ENCODE results near the gene NARS2. TPM values are rescaled to one million over a fixed set of nuclear protein-coding genes. Genes with fewer than 3 reads are reported as not detected.
A peak's percentile ranks its signal among the peaks of the same experiment; 100 is the strongest.

The NARS2 gene
- total and polyA plus RNA-seq, 2 donors (not counting 1 experiment from before 2014, with no cell fraction given) = 9.7 to 14.6 TPM

DNA sequence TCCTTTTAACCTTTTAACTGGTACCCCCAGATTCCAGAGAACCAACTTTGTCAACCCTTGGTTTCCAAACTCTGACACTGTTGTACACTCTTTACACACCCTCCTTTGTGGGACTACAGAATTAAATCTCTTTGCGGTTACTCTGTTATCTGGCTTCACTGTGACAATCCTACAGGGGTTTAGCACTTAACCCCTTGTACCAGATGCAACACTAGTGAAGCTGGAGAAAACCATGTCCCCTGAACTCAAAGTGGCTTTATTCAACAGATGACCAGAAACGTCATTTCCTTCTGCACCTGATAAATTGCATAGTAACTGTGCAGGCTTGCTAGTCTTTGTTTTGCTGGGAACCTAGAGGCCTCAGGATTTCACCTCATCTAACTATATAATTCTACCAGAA lies 151.4 kb downstream of the NARS2 start:
- no peak overlapping the region for H2AFZ ChIP-seq (ENCODE audit: insufficient read depth, low read depth, low read length, poor library complexity, severe bottlenecking)
- H3K27me3 Mint-ChIP-seq = no peaks in the 10 kb centered on the region
- no peak overlapping the region for H3K4me3 Mint-ChIP-seq
- no peak overlapping the region for H3K27ac Mint-ChIP-seq
- intact Hi-C loops (cut with micrococcal nuclease) = loop anchor here (10.0 kb wide), 1 partner anchor 598 kb away; the partner anchor contains the start of genes AAMDC and RSF1
- H3K36me3 ChIP-seq (replicated peaks in 1 of 2; ENCODE audit: control extremely low read depth in 1 of 2, control insufficient read depth in 1 of 2, extremely low read depth in 1 of 2, insufficient read depth in 2 of 2, low read length in 1 of 2) = no peaks in the 10 kb centered on the region
- H3K27me3 ChIP-seq (replicated peaks in 1 of 4; ENCODE audit: control extremely low read depth in 1 of 4, control insufficient read depth in 3 of 4, insufficient read depth in 4 of 4, low read length in 3 of 4) = no peaks in the 10 kb centered on the region
- TF ChIP-seq EZH2 (IDR thresholded peaks at IDR 0.05; ENCODE audit: borderline replicate concordance, insufficient read depth, low read depth, low read length, poor library complexity, severe bottlenecking) = no peak
- TF ChIP-seq, protein P1, sequence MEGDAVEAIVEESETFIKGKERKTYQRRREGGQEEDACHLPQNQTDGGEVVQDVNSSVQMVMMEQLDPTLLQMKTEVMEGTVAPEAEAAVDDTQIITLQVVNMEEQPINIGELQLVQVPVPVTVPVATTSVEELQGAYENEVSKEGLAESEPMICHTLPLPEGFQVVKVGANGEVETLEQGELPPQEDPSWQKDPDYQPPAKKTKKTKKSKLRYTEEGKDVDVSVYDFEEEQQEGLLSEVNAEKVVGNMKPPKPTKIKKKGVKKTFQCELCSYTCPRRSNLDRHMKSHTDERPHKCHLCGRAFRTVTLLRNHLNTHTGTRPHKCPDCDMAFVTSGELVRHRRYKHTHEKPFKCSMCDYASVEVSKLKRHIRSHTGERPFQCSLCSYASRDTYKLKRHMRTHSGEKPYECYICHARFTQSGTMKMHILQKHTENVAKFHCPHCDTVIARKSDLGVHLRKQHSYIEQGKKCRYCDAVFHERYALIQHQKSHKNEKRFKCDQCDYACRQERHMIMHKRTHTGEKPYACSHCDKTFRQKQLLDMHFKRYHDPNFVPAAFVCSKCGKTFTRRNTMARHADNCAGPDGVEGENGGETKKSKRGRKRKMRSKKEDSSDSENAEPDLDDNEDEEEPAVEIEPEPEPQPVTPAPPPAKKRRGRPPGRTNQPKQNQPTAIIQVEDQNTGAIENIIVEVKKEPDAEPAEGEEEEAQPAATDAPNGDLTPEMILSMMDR (IDR thresholded peaks at IDR 0.05) = no peak
- no peak overlapping the region for H3K4me2 ChIP-seq (replicated peaks; ENCODE audit: low read depth, low read length, poor library complexity, severe bottlenecking)
- H3K79me2 ChIP-seq (ENCODE audit: control insufficient read depth, insufficient read depth, low read length) = peaks cover 3% of the 10 kb centered on the region
- ATAC-seq (ENCODE audit: low read depth) (no peak), DNase-seq (no peak)
- CTCF ChIA-PET = interaction anchor here (0.6 to 3.0 kb wide), 6 partner anchors 7 to 195 kb away, joined by 3 to 16 read pairs (median 6); no protein-coding TSS in a partner anchor
- H3K27ac ChIP-seq (ENCODE audit: low read length in 2 of 2) = no peak overlapping the region
- no peaks in the 10 kb centered on the region for H3K9me3 Mint-ChIP-seq (ENCODE audit: insufficient read depth)
- WGBS (ENCODE audit: insufficient coverage) = 100% methylated on average over 1 of the region's 2 CpGs
- H3K9ac ChIP-seq (ENCODE audit: low read length) = no peak overlapping the region
- peaks cover 75% of the 10 kb centered on the region for H3K4me1 Mint-ChIP-seq
- H3K9me3 ChIP-seq (ENCODE audit: control extremely low read depth in 1 of 3, control insufficient read depth in 2 of 3, insufficient read depth in 1 of 3, low read length in 2 of 3) = no peaks in the 10 kb centered on the region
- no peak overlapping the region for H3K4me3 ChIP-seq (ENCODE audit: control extremely low read depth in 1 of 5, extremely low read depth in 1 of 5, insufficient read depth in 1 of 5, low read depth in 2 of 5, low read length in 4 of 5)
- POLR2A ChIA-PET = no interaction called here
- H3K4me1 ChIP-seq (ENCODE audit: control insufficient read depth in 2 of 2, insufficient read depth in 2 of 2, low read length in 2 of 2) = peaks cover 52 to 60% of the 10 kb centered on the region in 2 donors
- no peaks in the 10 kb centered on the region for H4K20me1 ChIP-seq (ENCODE audit: control insufficient read depth, insufficient read depth, low read length, poor library complexity, severe bottlenecking)

DNA sequence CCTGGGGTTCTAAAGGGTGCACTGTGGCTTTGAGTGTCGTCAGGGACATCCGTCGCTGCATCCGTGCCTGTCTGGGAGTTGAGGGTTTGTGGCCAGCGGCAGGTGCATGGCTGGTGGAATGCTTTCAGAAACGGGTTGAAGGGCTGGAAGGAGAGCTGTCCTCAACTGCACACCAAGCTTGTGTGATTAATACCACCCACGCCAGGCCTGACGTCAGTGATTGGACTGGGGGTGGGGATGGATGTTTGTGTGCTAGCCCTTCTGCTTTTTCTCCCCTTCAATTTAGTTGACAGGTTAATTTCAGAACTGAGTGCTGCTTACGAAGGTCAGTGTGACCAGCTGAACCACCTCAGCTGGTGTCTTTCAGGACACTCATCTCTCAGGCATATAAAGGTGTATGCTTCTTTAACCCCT lies 153.9 kb downstream of the NARS2 start:
- peak overlapping the region; percentile 42 for H3K9ac ChIP-seq (ENCODE audit: low read length)
- peak overlapping the region in 4 of 5 experiments; percentile 22 to 36 (median 26) for H3K4me3 ChIP-seq (ENCODE audit: control extremely low read depth in 1 of 5, extremely low read depth in 1 of 5, insufficient read depth in 1 of 5, low read depth in 2 of 5, low read length in 4 of 5)
- peaks cover 44 to 51% of the 10 kb centered on the region in 2 donors for H3K4me1 ChIP-seq (ENCODE audit: control insufficient read depth in 2 of 2, insufficient read depth in 2 of 2, low read length in 2 of 2)
- Mint-ChIP-seq H3K4me3 (peak overlapping the region; percentile 88), H3K27ac (peak overlapping the region; percentile 94), H3K27me3 (no peaks in the 10 kb centered on the region), H3K9me3 (ENCODE audit: insufficient read depth) (no peaks in the 10 kb centered on the region), H3K4me1 (peaks cover 64% of the 10 kb centered on the region)
- ChIA-PET CTCF (interaction anchor here (0.6 to 7.1 kb wide), 17 partner anchors 9 to 232 kb away, joined by 3 to 143 read pairs (median 5); partner anchors contain the start of gene USP35), POLR2A (interaction anchor here (0.9 to 2.4 kb wide), 3 partner anchors 8 to 114 kb away, joined by 3 to 24 read pairs (median 3); no protein-coding TSS in a partner anchor)
- H3K27me3 ChIP-seq (replicated peaks in 1 of 4; ENCODE audit: control extremely low read depth in 1 of 4, control insufficient read depth in 3 of 4, insufficient read depth in 4 of 4, low read length in 3 of 4) = no peaks in the 10 kb centered on the region
- H3K79me2 ChIP-seq (ENCODE audit: control insufficient read depth, insufficient read depth, low read length) = peaks cover 3% of the 10 kb centered on the region
- ATAC-seq (ENCODE audit: low read depth) (peak; percentile 52), DNase-seq (peak; percentile 80)
- H3K9me3 ChIP-seq (ENCODE audit: control extremely low read depth in 1 of 3, control insufficient read depth in 2 of 3, insufficient read depth in 1 of 3, low read length in 2 of 3) = no peaks in the 10 kb centered on the region
- H3K36me3 ChIP-seq (replicated peaks in 1 of 2; ENCODE audit: control extremely low read depth in 1 of 2, control insufficient read depth in 1 of 2, extremely low read depth in 1 of 2, insufficient read depth in 2 of 2, low read length in 1 of 2) = no peaks in the 10 kb centered on the region
- no peaks in the 10 kb centered on the region for H4K20me1 ChIP-seq (ENCODE audit: control insufficient read depth, insufficient read depth, low read length, poor library complexity, severe bottlenecking)
- intact Hi-C loops (cut with micrococcal nuclease) = loop anchor here (1.0 to 10.0 kb wide), 4 partner anchors 7 to 596 kb away; partner anchors contain the start of genes AAMDC and RSF1
- no peak for TF ChIP-seq EZH2 (IDR thresholded peaks at IDR 0.05; ENCODE audit: borderline replicate concordance, insufficient read depth, low read depth, low read length, poor library complexity, severe bottlenecking)
- TF ChIP-seq, protein P1 (IDR thresholded peaks at IDR 0.05) = no peak
- peak overlapping the region; percentile 71 for H3K4me2 ChIP-seq (replicated peaks; ENCODE audit: low read depth, low read length, poor library complexity, severe bottlenecking)
- peak overlapping the region; percentile 23 for H2AFZ ChIP-seq (ENCODE audit: insufficient read depth, low read depth, low read length, poor library complexity, severe bottlenecking)
- peak overlapping the region in 1 of 2 donors; percentile 4 for H3K27ac ChIP-seq (ENCODE audit: low read length in 2 of 2)
- 0% methylated on average over 5 of the region's 9 CpGs for WGBS (ENCODE audit: insufficient coverage)

All from B cell (primary cell).